Stomach (tissue), 4 donors: ENCODE data around the gene PHKB.

Source experiments
- CTCF ChIP-seq, 7 experiments: fragments of 450-650 bp in 4 of 7; fragments of 200-600 bp in 3 of 7; sonication (generic) in 3 of 7; IDR thresholded peaks; one replicate each; pipeline ENCODE4 v1.5.1; 2016 to 2019; ENCODE audit warnings: antibody characterized with exemption in 7 of 7, control low read depth in 2 of 7, mild to moderate bottlenecking in 1 of 7
- EP300 ChIP-seq: sonication (generic); formaldehyde crosslinking; IDR thresholded peaks from one replicate; pipeline ENCODE4 v1.6.1; 2017; ENCODE audit warnings: antibody characterized with exemption
- POLR2A ChIP-seq, 4 donors: fragments of 450-650 bp; IDR thresholded peaks; one replicate each; pipeline ENCODE4 v1.6.1; 2016; ENCODE audit warnings: antibody characterized with exemption in 4 of 4, control low read depth in 2 of 4, mild to moderate bottlenecking in 1 of 4, moderate library complexity in 1 of 4
- POLR2AphosphoS5 ChIP-seq, 3 donors: sonication (generic); formaldehyde crosslinking; IDR thresholded peaks; one replicate each; pipeline ENCODE4 v1.6.1; 2016; ENCODE audit warnings: antibody characterized with exemption in 3 of 3

- TF ChIP-seq EP300 (no peak), CTCF (IDR thresholded peaks at IDR 0.05) (no peak), POLR2A (IDR thresholded peaks at IDR 0.05) (no peak), POLR2AphosphoS5 (IDR thresholded peaks at IDR 0.05) (no peak)
Observed at GRCh38 chr16:47469227-47469626, 8.1 kb downstream of the PHKB start.
